Spleen (tissue), 11 donors: Measurements from ENCODE around the gene GHRHR. TPM values are rescaled to one million over a fixed set of nuclear protein-coding genes. Genes with fewer than 3 reads are reported as not detected.

Experiments used
- DNase-seq: peaks from one replicate; pipeline ENCODE4 v3.0.0-alpha.2; 2020
- H3K27ac ChIP-seq, 8 donors: fragments of 200-600 bp; sonication (generic) in 7 of 8; 1 replicate in 4 of 8; 2 replicates in 4 of 8; pipeline versions ENCODE4 v1.5.0 to v1.8.0; 2016 to 2021; ENCODE audit warnings: inconsistent platforms in 4 of 8, mild to moderate bottlenecking in 4 of 8, moderate library complexity in 1 of 8
- H3K27me3 ChIP-seq, 7 donors: fragments of 200-600 bp; sonication (generic) in 6 of 7; replicated peaks in 1 of 7; 1 replicate in 4 of 7; 2 replicates in 3 of 7; pipeline versions ENCODE4 v1.5.0 to v1.8.0; 2016 to 2021; ENCODE audit warnings: inconsistent platforms in 3 of 7, mild to moderate bottlenecking in 1 of 7
- H3K36me3 ChIP-seq, 6 donors: fragments of 200-600 bp; sonication (generic) in 5 of 6; 1 replicate in 4 of 6; 2 replicates in 2 of 6; pipeline versions ENCODE4 v1.5.0 to v1.8.0; 2016 to 2021; ENCODE audit warnings: inconsistent platforms in 2 of 6
- H3K4me1 ChIP-seq, 6 donors: fragments of 200-600 bp; sonication (generic) in 5 of 6; 1 replicate in 3 of 6; 2 replicates in 3 of 6; pipeline versions ENCODE4 v1.5.0 to v1.8.0; 2016 to 2021; ENCODE audit warnings: inconsistent platforms in 3 of 6
- H3K4me3 ChIP-seq, 8 donors: fragments of 200-600 bp; sonication (generic) in 7 of 8; 1 replicate in 4 of 8; 2 replicates in 4 of 8; pipeline versions ENCODE4 v1.5.0 to v1.8.0; 2016 to 2021; ENCODE audit warnings: inconsistent platforms in 4 of 8, mild to moderate bottlenecking in 4 of 8, moderate library complexity in 2 of 8
- H3K9me3 ChIP-seq, 8 donors: fragments of 200-600 bp; sonication (generic) in 7 of 8; 1 replicate in 4 of 8; 2 replicates in 4 of 8; pipeline versions ENCODE4 v1.5.0 to v1.8.0; 2016 to 2021; ENCODE audit warnings: inconsistent platforms in 4 of 8
- POLR2A ChIP-seq, 3 donors: fragments of 450-650 bp; IDR thresholded peaks; one replicate each; pipeline ENCODE4 v1.5.1; 2017; ENCODE audit warnings: antibody characterized with exemption in 3 of 3, mild to moderate bottlenecking in 1 of 3
- POLR2AphosphoS5 ChIP-seq, 3 donors: sonication (generic); formaldehyde crosslinking; IDR thresholded peaks; one replicate each; pipeline ENCODE4 v1.5.1; 2017; ENCODE audit warnings: antibody characterized with exemption in 3 of 3
- WGBS, 5 donors: extraction: QIAGEN DNeasy Blood & Tissue Kit in 3 of 5; methylation state at CpG; one replicate each; pipeline versions ENCODE4 v1.1.5 to v1.1.7; 2013 to 2018; 5-methylcytosine and 5-hydroxymethylcytosine counted together
- intact Hi-C: fragments of 100-400 bp; cut with DNase I; formaldehyde crosslinking; loops from one replicate; pipeline ENCODE4 v1.15.0; 2023; ENCODE audit warnings: low total_unique reads
- polyA plus RNA-seq, 3 donors: library from polyadenylated mRNA; stranded (reverse); fragments of 200-250 nt; gene quantifications; one replicate each; pipeline ENCODE4 v1.2.1, GENCODE V29; 2013
- total RNA-seq, 7 donors: library from RNA; depleted of rRNA in 3 of 7; stranded (reverse); fragments of >200 nt in 3 of 7; fragmentation: NEBNext Ultra II Directional in 4 of 7; extraction: Animal tissue kit (Norgen Biotek cat#: 25700) in 4 of 7; gene quantifications; one replicate each; pipeline versions ENCODE4 v1.1.0 to v1.2.1, GENCODE V29; 2016 to 2021
- TF ChIP-seq, protein P1 (sequence below), 11 experiments: fragments of 200-600 bp in 7 of 11; fragments of 450-650 bp in 4 of 11; sonication (generic) in 4 of 11; IDR thresholded peaks in 8 of 11; conservative IDR thresholded peaks in 3 of 11; 1 replicate in 7 of 11; 2 replicates in 4 of 11; pipeline versions ENCODE4 v1.4.0 to v1.8.0; 2016 to 2021; ENCODE audit warnings: antibody characterized with exemption in 11 of 11, inconsistent platforms in 4 of 11, mild to moderate bottlenecking in 1 of 11
- donor health status: healthy with polysubstance abuse.
- donor health status: DM: no; HTN: no; CAD: no; lungs with moderate emphysema.
- donor health status: DM: no; HTN: no; CAD: no.
- donor health status: Bipolar disorder and iron deficiency.
- donor health status: healthy.
- donor health status: DM: no; HTN: no; CAD: no.
- donor health status: DM: yes; HTN: yes; CAD: no.

GHRHR gene
- total and polyA plus RNA-seq, 10 donors, result not detected

DNA sequence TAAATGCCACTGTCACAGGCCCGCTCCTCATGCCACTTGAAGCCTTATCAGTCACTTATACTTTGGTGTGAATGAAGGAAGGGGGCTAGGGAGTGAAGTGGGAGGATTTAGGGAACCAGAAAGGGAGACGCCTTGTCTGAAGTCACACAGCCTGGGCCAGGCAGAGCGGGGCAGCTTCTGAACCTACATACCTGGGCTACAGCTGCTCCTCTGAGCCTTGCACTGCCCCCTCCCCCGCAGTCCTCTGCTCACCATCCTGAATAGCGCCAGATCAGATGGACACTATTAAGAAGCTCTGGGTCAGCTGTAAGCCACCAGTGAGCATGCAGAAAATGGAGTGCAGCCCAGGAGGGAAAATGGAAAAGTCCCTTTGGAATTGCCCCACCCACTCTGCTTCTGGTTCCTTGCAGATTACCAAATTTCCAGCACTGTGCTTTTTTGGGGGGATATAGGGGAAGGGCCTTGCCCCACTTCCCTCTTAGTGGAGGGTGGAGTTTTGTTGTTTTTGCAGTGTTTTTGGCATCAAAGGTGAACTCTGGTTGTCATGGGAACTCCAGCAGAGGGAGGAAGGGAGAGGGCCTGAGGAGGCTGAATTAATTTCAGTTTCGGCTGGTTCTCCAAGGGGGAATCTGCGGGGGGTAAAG, 53.4 kb downstream of the GHRHR start:
- Histone ChIP-seq H3K4me1 (no peaks in the 10 kb centered on the region), H3K27me3 (peaks cover 0 to 24% (median 0%) of the 10 kb centered on the region in 7 donors), H3K9me3 (no peaks in the 10 kb centered on the region), H3K27ac (no peak overlapping the region), H3K4me3 (no peak overlapping the region), H3K36me3 (no peaks in the 10 kb centered on the region)
- intact Hi-C loops, result no loop called here
- peak; percentile 61 for DNase-seq
- 78 to 89% (median 84%) methylated on average over 7 of the region's 7 CpGs for WGBS, 5 donors
- TF ChIP-seq, protein P1, sequence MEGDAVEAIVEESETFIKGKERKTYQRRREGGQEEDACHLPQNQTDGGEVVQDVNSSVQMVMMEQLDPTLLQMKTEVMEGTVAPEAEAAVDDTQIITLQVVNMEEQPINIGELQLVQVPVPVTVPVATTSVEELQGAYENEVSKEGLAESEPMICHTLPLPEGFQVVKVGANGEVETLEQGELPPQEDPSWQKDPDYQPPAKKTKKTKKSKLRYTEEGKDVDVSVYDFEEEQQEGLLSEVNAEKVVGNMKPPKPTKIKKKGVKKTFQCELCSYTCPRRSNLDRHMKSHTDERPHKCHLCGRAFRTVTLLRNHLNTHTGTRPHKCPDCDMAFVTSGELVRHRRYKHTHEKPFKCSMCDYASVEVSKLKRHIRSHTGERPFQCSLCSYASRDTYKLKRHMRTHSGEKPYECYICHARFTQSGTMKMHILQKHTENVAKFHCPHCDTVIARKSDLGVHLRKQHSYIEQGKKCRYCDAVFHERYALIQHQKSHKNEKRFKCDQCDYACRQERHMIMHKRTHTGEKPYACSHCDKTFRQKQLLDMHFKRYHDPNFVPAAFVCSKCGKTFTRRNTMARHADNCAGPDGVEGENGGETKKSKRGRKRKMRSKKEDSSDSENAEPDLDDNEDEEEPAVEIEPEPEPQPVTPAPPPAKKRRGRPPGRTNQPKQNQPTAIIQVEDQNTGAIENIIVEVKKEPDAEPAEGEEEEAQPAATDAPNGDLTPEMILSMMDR (IDR thresholded peaks at IDR 0.05 in 8 of 11, conservative IDR thresholded peaks at IDR 0.05 in 3 of 11), result no peak
- no peak for TF ChIP-seq POLR2AphosphoS5 (IDR thresholded peaks at IDR 0.05)
- no peak for TF ChIP-seq POLR2A (IDR thresholded peaks at IDR 0.05)

DNA sequence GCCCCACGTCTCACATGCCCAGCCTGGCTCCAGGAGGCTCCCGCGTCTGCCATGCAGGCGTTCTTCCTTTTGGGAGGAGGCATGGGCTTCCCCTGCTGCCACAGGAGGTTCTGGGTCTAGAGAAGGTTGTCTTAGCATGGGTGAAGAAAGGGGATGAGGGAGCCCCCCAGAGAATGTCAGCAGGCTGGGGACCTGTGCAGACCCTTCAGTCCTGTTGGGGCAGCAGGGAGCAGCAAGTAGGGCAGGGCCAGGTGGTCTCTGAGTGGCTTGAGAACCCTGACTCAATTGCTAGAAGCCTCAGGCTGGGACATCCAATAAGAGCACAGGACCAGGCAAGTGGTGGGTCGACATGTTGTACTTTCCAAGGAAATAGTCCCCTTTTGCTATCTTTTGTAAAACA, 54.0 kb downstream of the GHRHR start:
- no peaks in the 10 kb centered on the region for H3K36me3 ChIP-seq
- H3K4me1 ChIP-seq, result no peaks in the 10 kb centered on the region
- DNase-seq, result peak; percentile 58
- WGBS, 5 donors, result 67 to 91% (median 87%) methylated on average over 1 to 5 of the region's 5 CpGs
- TF ChIP-seq POLR2AphosphoS5 (IDR thresholded peaks at IDR 0.05), result no peak
- no peak for TF ChIP-seq POLR2A (IDR thresholded peaks at IDR 0.05)
- TF ChIP-seq, protein P1 (IDR thresholded peaks at IDR 0.05 in 8 of 11, conservative IDR thresholded peaks at IDR 0.05 in 3 of 11), result no peak
- no peak overlapping the region for H3K27ac ChIP-seq
- intact Hi-C loops, result no loop called here
- no peaks in the 10 kb centered on the region for H3K9me3 ChIP-seq
- no peak overlapping the region for H3K4me3 ChIP-seq
- peaks cover 0 to 24% (median 0%) of the 10 kb centered on the region in 7 donors for H3K27me3 ChIP-seq

DNA sequence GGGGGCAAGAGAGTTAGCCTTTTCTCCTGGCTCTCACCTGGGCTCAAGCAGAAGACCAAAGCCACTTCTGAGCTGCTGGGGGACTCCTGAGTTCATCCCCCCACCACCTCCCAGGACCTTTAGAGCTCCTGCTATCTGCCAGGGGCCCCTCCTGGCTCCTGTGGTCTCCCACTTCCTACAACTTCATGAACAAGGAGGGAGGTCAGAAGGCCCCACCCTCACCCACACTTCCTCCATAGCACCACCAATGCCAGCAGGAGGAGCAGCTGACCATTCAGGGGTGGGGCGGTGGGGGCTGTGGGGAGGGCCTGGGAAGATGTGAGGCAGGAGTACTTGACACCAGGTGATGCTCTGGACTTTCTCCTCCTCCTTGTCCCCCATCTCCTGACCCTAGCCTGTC, 55.8 kb downstream of the GHRHR start:
- 71 to 91% (median 81%) methylated on average over 1 of the region's 1 CpG; no CpG with 5 or more reads in 1 of the 5 donors for WGBS, 5 donors

DNA sequence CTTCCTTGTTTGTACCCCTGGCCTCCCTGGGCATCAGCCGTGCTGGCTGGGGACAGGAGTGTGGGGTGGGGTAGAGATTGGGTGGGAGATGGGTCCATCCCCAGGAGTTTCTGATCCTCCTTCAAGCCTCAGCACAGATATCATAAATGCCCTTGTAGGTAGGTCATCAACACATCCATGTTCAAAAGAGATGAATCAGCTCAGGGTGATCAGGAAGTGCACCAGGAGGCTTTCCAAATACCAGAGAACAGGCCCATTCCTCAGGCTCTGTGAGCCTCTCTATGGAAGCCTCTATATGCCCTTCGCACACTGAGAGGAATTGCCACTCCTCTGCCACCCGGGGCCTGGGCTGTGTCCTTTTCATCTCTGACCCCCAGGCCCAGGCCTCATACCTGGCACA, 56.4 kb downstream of the GHRHR start:
- 79 to 90% (median 88%) methylated on average over 3 of the region's 3 CpGs for WGBS, 5 donors
- Histone ChIP-seq H3K4me1 (no peaks in the 10 kb centered on the region), H3K4me3 (no peak overlapping the region), H3K36me3 (no peaks in the 10 kb centered on the region), H3K9me3 (no peaks in the 10 kb centered on the region), H3K27me3 (peaks cover 0 to 6% (median 0%) of the 10 kb centered on the region in 7 donors), H3K27ac (no peak overlapping the region)
- no peak for TF ChIP-seq POLR2AphosphoS5 (IDR thresholded peaks at IDR 0.05)
- no peak for TF ChIP-seq POLR2A (IDR thresholded peaks at IDR 0.05)
- TF ChIP-seq, protein P1 (IDR thresholded peaks at IDR 0.05 in 8 of 11, conservative IDR thresholded peaks at IDR 0.05 in 3 of 11), result no peak
- intact Hi-C loops, result no loop called here
- DNase-seq, result peak; percentile 27

More for the DNA sequence above, 55.8 kb downstream of the GHRHR start:
- H3K27ac ChIP-seq, result no peak overlapping the region
- intact Hi-C loops, result no loop called here
- H3K4me3 ChIP-seq, result no peak overlapping the region
- TF ChIP-seq POLR2AphosphoS5 (IDR thresholded peaks at IDR 0.05) (no peak), POLR2A (IDR thresholded peaks at IDR 0.05) (no peak)
- TF ChIP-seq, protein P1 (IDR thresholded peaks at IDR 0.05 in 8 of 11, conservative IDR thresholded peaks at IDR 0.05 in 3 of 11), result no peak
- H3K9me3 ChIP-seq, result no peaks in the 10 kb centered on the region
- no peaks in the 10 kb centered on the region for H3K4me1 ChIP-seq
- peak; percentile 52 for DNase-seq
- no peaks in the 10 kb centered on the region for H3K36me3 ChIP-seq
- H3K27me3 ChIP-seq, result peaks cover 0 to 12% (median 0%) of the 10 kb centered on the region in 7 donors
